Left lung (tissue), 14 donors: ENCODE measurements around the gene ZNF548. TPM values are rescaled to one million over a fixed set of nuclear protein-coding genes. Genes with fewer than 3 reads are reported as not detected.

ENCODE experiments used
- ATAC-seq: fragments of 200-7000 bp; cut with Tn5 transposase; one replicate; pipeline ENCODE4 v1.9.1; 2020; ENCODE audit warnings: moderate library complexity
- DNase-seq, 4 donors: peaks; one replicate each; pipeline ENCODE4 v3.0.0-alpha.2; 2013 to 2020
- H3K27ac ChIP-seq, 2 donors: fragments of 200-600 bp; sonication (generic) in 1 of 2; one replicate each; pipeline versions ENCODE4 v1.5.0 to v1.8.0; 2020 to 2021
- H3K27me3 ChIP-seq, 2 donors: fragments of 200-600 bp; sonication (generic) in 1 of 2; one replicate each; pipeline versions ENCODE4 v1.5.0 to v1.8.0; 2020 to 2021
- H3K36me3 ChIP-seq, 2 donors: fragments of 200-600 bp; sonication (generic) in 1 of 2; one replicate each; pipeline versions ENCODE4 v1.5.0 to v1.8.0; 2020 to 2021
- H3K4me1 ChIP-seq, 2 donors: fragments of 200-600 bp; one replicate each; pipeline ENCODE4 v1.8.0; 2021
- H3K4me3 ChIP-seq, 2 donors: fragments of 200-600 bp; sonication (generic) in 1 of 2; one replicate each; pipeline versions ENCODE4 v1.5.0 to v1.8.0; 2020 to 2021; ENCODE audit warnings: mild to moderate bottlenecking in 1 of 2
- H3K9me3 ChIP-seq, 2 donors: fragments of 200-600 bp; sonication (generic) in 1 of 2; one replicate each; pipeline versions ENCODE4 v1.5.0 to v1.8.0; 2020 to 2021
- intact Hi-C, 2 donors: fragments of 100-400 bp; cut with DNase I; formaldehyde crosslinking; loops; one replicate each; pipeline versions ENCODE4 v1.11.2 to v1.14.2; 2022
- long read RNA-seq, 12 donors: library from polyadenylated mRNA in 2 of 12; unstranded in 2 of 12; transcript quantifications; one replicate each; pipeline ENCODE4 v2.0.0 and lab custom pipeline, GENCODE V29; 2019 to 2026
- polyA plus RNA-seq, 6 donors: library from polyadenylated mRNA; unstranded; fragments of 120-200 nt; gene quantifications; one replicate each; pipeline ENCODE4 v1.2.1, GENCODE V29; 2013; ENCODE audit not compliant: insufficient read length in 6 of 6
- total RNA-seq, 2 donors: library from RNA; stranded (reverse); fragmentation: NEBNext Ultra II Directional; extraction: Animal tissue kit (Norgen Biotek cat#: 25700); gene quantifications; one replicate each; pipeline ENCODE4 v1.2.1, GENCODE V29; 2021
- TF ChIP-seq, protein P1 (sequence below), 2 donors: fragments of 200-600 bp; sonication (generic) in 1 of 2; IDR thresholded peaks; one replicate each; pipeline versions ENCODE4 v1.5.0 to v1.8.0; 2021; ENCODE audit warnings: antibody characterized with exemption in 2 of 2
- donor health status: DM: no; HTN: yes; CAD: no.
- donor health status: DM: no; HTN: no; CAD: no.

Gene ZNF548
- total RNA-seq = 10 to 100 TPM; 13.8 to 17.1 TPM
- 10 to 100 TPM; 33.7 to 53.0 (median 42.2) TPM for polyA plus RNA-seq
- long read RNA-seq, donor 1, transcript ZNF548-201 (4 exons, 2,115 nt) = major isoform, 6 of 8 reads
- long read RNA-seq, donor 1, partial matches to known transcripts = 0 of 8 reads
- long read RNA-seq, donor 1, other reads (novel, unspliced or antisense) = 0 of 8 reads
- long read RNA-seq, donor 2, transcript ZNF548-201 (4 exons, 2,115 nt) = major isoform, 7 of 8 reads
- long read RNA-seq, donor 2, partial matches to known transcripts = 0 of 8 reads
- long read RNA-seq, donor 2, other reads (novel, unspliced or antisense) = 0 of 8 reads
- long read RNA-seq, donor 3, partial matches to known transcripts = 0 of 3 reads
- long read RNA-seq, donor 3, other reads (novel, unspliced or antisense) = 0 of 3 reads
- long read RNA-seq, donor 4 = 0 reads
- long read RNA-seq, donor 5, transcript ZNF548-201 (4 exons, 2,115 nt) = major isoform, 5 of 7 reads
- long read RNA-seq, donor 5, partial matches to known transcripts = 0 of 7 reads
- long read RNA-seq, donor 5, other reads (novel, unspliced or antisense) = 0 of 7 reads
- long read RNA-seq, donor 6, partial matches to known transcripts = 0 of 4 reads
- long read RNA-seq, donor 6, other reads (novel, unspliced or antisense) = 0 of 4 reads
- long read RNA-seq, donor 7, partial matches to known transcripts = 8 of 8 reads
- long read RNA-seq, donor 7, other reads (novel, unspliced or antisense) = 0 of 8 reads
- long read RNA-seq, donor 8, transcript ZNF548-201 (4 exons, 2,115 nt) = major isoform, 6 of 7 reads
- long read RNA-seq, donor 8, partial matches to known transcripts = 0 of 7 reads
- long read RNA-seq, donor 8, other reads (novel, unspliced or antisense) = 0 of 7 reads
- long read RNA-seq, donor 9, partial matches to known transcripts = 0 of 1 reads
- long read RNA-seq, donor 9, other reads (novel, unspliced or antisense) = 0 of 1 reads
- long read RNA-seq, donor 10, partial matches to known transcripts = 0 of 2 reads
- long read RNA-seq, donor 10, other reads (novel, unspliced or antisense) = 0 of 2 reads
- long read RNA-seq, donor 11 = 0 reads
- long read RNA-seq, donor 12, partial matches to known transcripts = 0 of 3 reads
- long read RNA-seq, donor 12, other reads (novel, unspliced or antisense) = 0 of 3 reads

DNA sequence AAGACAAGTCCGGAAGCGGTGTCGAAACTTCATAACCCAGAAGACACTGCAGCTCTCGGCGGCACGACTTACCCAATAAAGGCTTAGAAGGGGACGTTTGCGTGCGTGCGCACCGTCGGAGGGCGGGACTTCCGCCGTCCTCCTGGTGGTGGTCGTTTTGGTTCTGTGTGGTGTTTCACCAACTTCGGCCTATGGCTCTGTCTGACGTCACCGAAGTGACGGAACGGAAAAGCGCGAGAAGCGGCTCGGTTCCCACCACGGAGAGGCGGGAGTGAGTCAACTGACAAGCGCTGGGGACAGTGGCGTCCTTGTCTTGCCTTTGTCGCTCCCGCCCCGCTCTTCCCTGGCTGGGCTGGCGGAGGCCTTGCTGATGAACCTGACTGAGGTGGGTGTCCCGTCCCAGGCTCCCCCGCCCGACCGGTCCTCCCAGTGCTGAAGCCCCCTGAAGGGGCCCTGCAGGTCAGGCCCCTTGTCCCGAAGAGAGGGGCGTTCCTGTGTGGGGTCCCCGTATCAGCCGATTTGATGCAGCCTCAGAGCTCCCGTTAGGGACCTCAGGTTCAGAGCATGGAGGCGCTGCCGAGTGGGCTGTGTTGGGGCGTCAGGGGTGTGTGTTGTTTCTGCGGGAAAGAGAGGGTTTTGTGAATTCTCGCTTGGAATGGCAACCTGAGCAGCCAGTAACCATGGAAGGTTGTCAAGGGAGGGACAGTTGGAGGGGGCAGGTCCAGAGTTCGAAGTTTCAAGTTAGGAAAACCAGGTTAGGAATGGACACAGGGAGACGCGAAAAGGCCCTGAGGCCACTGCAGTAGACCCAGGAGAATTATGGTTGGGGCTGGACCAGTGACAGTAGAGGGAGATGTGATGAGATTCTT lies at the start of gene ZNF548:
Gene ZNF548, plus strand, starts transcription at position 125 of the 869 bp plus-strand sequence. Its CDS starts 246 bp downstream, at position 371.
- TF ChIP-seq, protein P1, sequence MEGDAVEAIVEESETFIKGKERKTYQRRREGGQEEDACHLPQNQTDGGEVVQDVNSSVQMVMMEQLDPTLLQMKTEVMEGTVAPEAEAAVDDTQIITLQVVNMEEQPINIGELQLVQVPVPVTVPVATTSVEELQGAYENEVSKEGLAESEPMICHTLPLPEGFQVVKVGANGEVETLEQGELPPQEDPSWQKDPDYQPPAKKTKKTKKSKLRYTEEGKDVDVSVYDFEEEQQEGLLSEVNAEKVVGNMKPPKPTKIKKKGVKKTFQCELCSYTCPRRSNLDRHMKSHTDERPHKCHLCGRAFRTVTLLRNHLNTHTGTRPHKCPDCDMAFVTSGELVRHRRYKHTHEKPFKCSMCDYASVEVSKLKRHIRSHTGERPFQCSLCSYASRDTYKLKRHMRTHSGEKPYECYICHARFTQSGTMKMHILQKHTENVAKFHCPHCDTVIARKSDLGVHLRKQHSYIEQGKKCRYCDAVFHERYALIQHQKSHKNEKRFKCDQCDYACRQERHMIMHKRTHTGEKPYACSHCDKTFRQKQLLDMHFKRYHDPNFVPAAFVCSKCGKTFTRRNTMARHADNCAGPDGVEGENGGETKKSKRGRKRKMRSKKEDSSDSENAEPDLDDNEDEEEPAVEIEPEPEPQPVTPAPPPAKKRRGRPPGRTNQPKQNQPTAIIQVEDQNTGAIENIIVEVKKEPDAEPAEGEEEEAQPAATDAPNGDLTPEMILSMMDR (IDR thresholded peaks at IDR 0.05) = no peak
- H3K36me3 ChIP-seq = peaks cover 0 to 13% of the 10 kb centered on the region in 2 donors
- ATAC-seq = peak; percentile 99
- intact Hi-C loops = no loop called here
- peak; percentile 94 to 99 (median 96) for DNase-seq
- peaks cover 0 to 7% of the 10 kb centered on the region in 2 donors for H3K9me3 ChIP-seq
- H3K4me3 ChIP-seq = peak within 1 kb of the TSS; percentile 93 to 97
- peak within 1 kb of the TSS; percentile 84 to 85 for H3K27ac ChIP-seq
- H3K4me1 ChIP-seq = peaks cover 13 to 20% of the 10 kb centered on the region in 2 donors
- H3K27me3 ChIP-seq = no peaks in the 10 kb centered on the region

DNA sequence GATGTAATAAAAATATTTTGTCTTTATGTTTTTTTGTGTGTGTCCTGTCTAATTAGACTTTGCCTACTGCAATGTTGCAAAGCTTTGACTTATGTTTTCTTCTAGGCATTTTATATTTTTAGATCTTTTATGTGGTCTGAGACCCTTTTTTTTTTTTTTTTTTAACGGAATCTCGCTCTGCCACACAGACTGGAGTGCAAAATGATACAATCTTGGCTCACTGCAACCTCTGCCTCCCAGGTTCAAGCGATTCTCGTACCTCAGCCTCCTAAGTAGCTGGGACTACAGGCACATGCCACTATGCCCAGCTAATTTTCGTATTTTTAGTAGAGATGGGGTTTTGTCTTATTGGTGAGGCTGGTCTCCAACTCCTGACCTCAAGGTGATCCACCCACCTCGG lies 47.1 kb upstream of the ZNF548 start:
- TF ChIP-seq, protein P1 (IDR thresholded peaks at IDR 0.05) = no peak
- Histone ChIP-seq H3K4me3 (no peak overlapping the region), H3K9me3 (no peaks in the 10 kb centered on the region), H3K36me3 (no peaks in the 10 kb centered on the region), H3K27me3 (peaks cover 4 to 7% of the 10 kb centered on the region in 2 donors), H3K4me1 (no peaks in the 10 kb centered on the region), H3K27ac (no peak overlapping the region)
- intact Hi-C loops = no loop called here
- DNase-seq (no peak), ATAC-seq (no peak)

DNA sequence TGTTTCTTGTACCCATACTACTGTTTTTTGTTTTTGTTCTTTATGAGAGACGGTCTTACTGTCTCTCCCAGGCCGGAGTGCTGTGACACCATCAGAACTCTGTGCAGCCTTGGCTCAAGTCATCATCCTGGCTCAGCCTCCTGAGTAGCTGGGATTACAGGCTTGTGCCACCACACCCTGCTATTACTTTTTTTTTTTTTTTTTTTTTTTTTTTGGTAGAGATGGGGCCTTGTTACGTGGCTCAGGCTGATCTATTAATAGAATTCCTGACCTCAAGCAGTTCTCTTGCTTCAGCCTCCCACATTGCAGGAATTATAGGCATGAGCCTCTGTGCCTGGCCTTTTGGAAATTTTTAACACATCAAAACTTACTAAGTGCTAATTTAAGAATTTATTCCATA lies 41.5 kb upstream of the ZNF548 start:
- ATAC-seq (no peak), DNase-seq (no peak)
- Histone ChIP-seq H3K27me3 (peaks cover 4 to 7% of the 10 kb centered on the region in 2 donors), H3K4me3 (no peak overlapping the region), H3K9me3 (no peaks in the 10 kb centered on the region), H3K36me3 (peaks cover 0 to 1% of the 10 kb centered on the region in 2 donors), H3K27ac (no peak overlapping the region), H3K4me1 (peaks cover 6 to 16% of the 10 kb centered on the region in 2 donors)
- intact Hi-C loops = no loop called here
- TF ChIP-seq, protein P1 (IDR thresholded peaks at IDR 0.05) = no peak

DNA sequence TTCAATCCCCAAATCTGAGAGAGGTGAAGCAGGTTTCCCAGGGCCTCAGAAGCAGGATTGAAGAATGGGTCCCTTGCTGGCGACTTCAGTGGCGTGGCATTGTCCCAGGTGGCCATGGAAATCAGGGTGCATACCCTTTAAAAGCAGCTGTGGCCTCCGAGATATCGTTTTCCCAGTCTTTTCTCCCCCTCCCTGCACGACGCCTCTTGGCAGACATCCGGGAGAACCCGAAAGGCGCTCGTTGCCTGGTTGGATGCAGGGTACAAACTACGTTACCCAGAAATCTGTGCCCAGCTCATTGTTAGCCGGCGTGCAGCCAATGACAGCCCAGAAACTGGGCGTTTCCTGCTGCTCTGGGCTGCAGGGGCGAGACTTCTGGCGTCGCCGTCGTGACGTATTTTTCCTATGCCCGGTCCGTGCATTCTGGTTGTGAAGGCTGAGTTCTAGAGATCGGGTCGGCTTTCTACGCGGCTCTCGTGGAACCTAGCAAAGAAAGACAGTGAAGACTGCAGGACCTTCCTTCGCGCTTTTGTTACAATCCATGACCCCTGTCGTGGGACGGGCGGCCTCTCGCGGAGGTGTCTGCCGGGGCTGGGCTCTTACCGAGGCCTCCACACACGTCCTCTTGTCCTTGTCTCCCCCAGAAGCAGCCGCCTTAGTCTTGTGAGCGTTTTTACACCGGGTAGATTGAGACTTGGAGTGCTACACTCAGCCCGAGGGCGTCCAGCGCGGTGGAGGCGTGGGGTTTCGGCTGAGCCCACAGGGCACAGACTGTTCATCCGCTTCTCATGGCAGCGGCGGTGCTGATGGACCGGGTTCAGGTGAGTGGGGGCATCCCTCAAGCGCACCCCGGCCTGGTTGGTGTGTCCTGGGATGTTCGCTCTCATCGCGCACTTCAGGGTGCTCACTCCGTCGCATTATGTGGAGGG lies 38.5 kb upstream of the ZNF548 start, which contains the start of gene ZNF304:
Gene ZNF304, plus strand, starts transcription at position 395 of the 929 bp plus-strand sequence. Its CDS starts 394 bp downstream, at position 789.
- H3K36me3 ChIP-seq = peaks cover 0 to 31% of the 10 kb centered on the region in 2 donors
- peaks cover 0 to 17% of the 10 kb centered on the region in 2 donors for H3K9me3 ChIP-seq
- peaks cover 0 to 5% of the 10 kb centered on the region in 2 donors for H3K27me3 ChIP-seq
- H3K27ac ChIP-seq = peak within 1 kb of the TSS; percentile 41 to 53
- H3K4me3 ChIP-seq = peak within 1 kb of the TSS; percentile 76 to 95
- intact Hi-C loops = no loop called here
- TF ChIP-seq, protein P1 (IDR thresholded peaks at IDR 0.05) = no peak
- ATAC-seq (peak; percentile 100), DNase-seq (peak; percentile 95 to 98 (median 96))
- peaks cover 6 to 16% of the 10 kb centered on the region in 2 donors for H3K4me1 ChIP-seq
